ENCODE measurements around the gene PRRC2B.

GRCh38 chr9:131523086-131523388 is 129.2 kb downstream of the PRRC2B start:
- no peak for TF ChIP-seq CTCF (IDR thresholded peaks at IDR 0.05; ENCODE audit: low read length)
- TF ChIP-seq EZH2 (optimal IDR thresholded peaks at IDR 0.05; ENCODE audit: low read depth, low read length), result no peak
- TF ChIP-seq EZH2phosphoT487 (IDR thresholded peaks at IDR 0.05; ENCODE audit: low read length), result no peak
